Aorta (tissue), 5 donors: Measurements from ENCODE around the gene CLDN22. TPM values are rescaled to one million over a fixed set of nuclear protein-coding genes. Genes with fewer than 3 reads are reported as not detected.

Source experiments
- ATAC-seq: fragments of 200-7000 bp; cut with Tn5 transposase; one replicate; pipeline ENCODE4 v1.9.1; 2022; ENCODE audit warnings: moderate library complexity; ENCODE audit not compliant: low FRiP score
- DNase-seq, 2 donors: peaks; one replicate each; pipeline ENCODE4 v3.0.0-alpha.2; 2020
- H3K27ac ChIP-seq, 2 donors: one replicate each; pipeline ENCODE4 v1.5.1; 2013; ENCODE audit warnings: low read length in 2 of 2, mild to moderate bottlenecking in 2 of 2, moderate library complexity in 2 of 2, control low read depth in 1 of 2, inconsistent platforms in 1 of 2, low read depth in 1 of 2
- H3K27me3 ChIP-seq, 2 donors: one replicate each; pipeline ENCODE4 v1.6.1; 2013; ENCODE audit warnings: control low read depth in 1 of 2, low read length in 1 of 2, mild to moderate bottlenecking in 1 of 2, moderate library complexity in 1 of 2; ENCODE audit not compliant: insufficient read depth in 2 of 2, control insufficient read depth in 1 of 2
- H3K36me3 ChIP-seq, 2 donors: one replicate each; pipeline ENCODE4 v1.6.1; 2013; ENCODE audit warnings: control low read depth in 1 of 2, low read length in 1 of 2, mild to moderate bottlenecking in 1 of 2; ENCODE audit not compliant: insufficient read depth in 2 of 2, control insufficient read depth in 1 of 2
- H3K4me1 ChIP-seq, 2 donors: one replicate each; pipeline ENCODE4 v1.6.1; 2013; ENCODE audit warnings: low read length in 2 of 2, control low read depth in 1 of 2, mild to moderate bottlenecking in 1 of 2, moderate library complexity in 1 of 2; ENCODE audit not compliant: insufficient read depth in 2 of 2, control insufficient read depth in 1 of 2
- H3K4me3 ChIP-seq, 2 donors: one replicate each; pipeline ENCODE4 v1.5.1; 2013; ENCODE audit warnings: low read length in 2 of 2, control low read depth in 1 of 2, mild to moderate bottlenecking in 1 of 2
- H3K9me3 ChIP-seq: one replicate; pipeline ENCODE4 v1.6.1; 2013; ENCODE audit warnings: mild to moderate bottlenecking, low read length; ENCODE audit not compliant: control insufficient read depth
- WGBS, 2 donors: extraction: QIAGEN DNeasy Blood & Tissue Kit; methylation state at CpG; one replicate each; pipeline ENCODE4 v1.1.7; 2013; 5-methylcytosine and 5-hydroxymethylcytosine counted together
- intact Hi-C, 2 donors: fragments of 100-400 bp; cut with DNase I; formaldehyde crosslinking; loops; one replicate each; pipeline versions ENCODE4 v1.14.2 to v1.15.0; 2022
- polyA plus RNA-seq, 2 donors: library from polyadenylated mRNA; stranded (reverse); fragments of 200-250 nt; gene quantifications; one replicate each; pipeline ENCODE4 v1.2.3, GENCODE V29; 2013
- total RNA-seq, 2 donors: library from RNA; stranded (reverse); fragmentation: NEBNext Ultra II Directional; extraction: Animal tissue kit (Norgen Biotek cat#: 25700); gene quantifications; one replicate each; pipeline ENCODE4 v1.2.1, GENCODE V29; 2021
- donor health status: healthy with polysubstance abuse.
- donor health status: Bipolar disorder and iron deficiency.
- donor health status: DM: no; HTN: no; CAD: no.
- donor health status: DM: no; HTN: no; CAD: no.
- donor health status: DM: yes; HTN: yes; CAD: no.

Gene CLDN22
- total and polyA plus RNA-seq, 4 donors: not detected

GRCh38 chr4:183300655-183301054 lies 19.4 kb downstream of the CLDN22 start:
- ATAC-seq (no peak), DNase-seq (no peak)
- intact Hi-C loops: no loop called here
- no peaks in the 10 kb centered on the region for H3K9me3 ChIP-seq
- no peaks in the 10 kb centered on the region for H3K27me3 ChIP-seq
- H3K27ac ChIP-seq: no peak overlapping the region
- H3K4me1 ChIP-seq: peaks cover 0 to 2% of the 10 kb centered on the region in 2 donors
- peaks cover 5 to 6% of the 10 kb centered on the region in 2 donors for H3K36me3 ChIP-seq
- WGBS, 2 donors: 67 to 73% methylated on average over 5 of the region's 5 CpGs
- H3K4me3 ChIP-seq: no peak overlapping the region

GRCh38 chr4:183300070-183300469 lies 20.0 kb downstream of the CLDN22 start:
- 31 to 37% methylated on average over 6 of the region's 6 CpGs for WGBS, 2 donors
- Histone ChIP-seq H3K4me1 (peaks cover 0 to 2% of the 10 kb centered on the region in 2 donors), H3K27me3 (no peaks in the 10 kb centered on the region), H3K9me3 (no peaks in the 10 kb centered on the region), H3K36me3 (peaks cover 5 to 9% of the 10 kb centered on the region in 2 donors), H3K27ac (no peak overlapping the region), H3K4me3 (no peak overlapping the region)
- ATAC-seq (no peak), DNase-seq (no peak)
- intact Hi-C loops: no loop called here

- no peak for DNase-seq
- H3K27me3 ChIP-seq: no peaks in the 10 kb centered on the region
- ATAC-seq: no peak
- no peak overlapping the region for H3K27ac ChIP-seq
- no peaks in the 10 kb centered on the region for H3K9me3 ChIP-seq
- peaks cover 8 to 9% of the 10 kb centered on the region in 2 donors for H3K36me3 ChIP-seq
- 65 to 94% methylated on average over 2 of the region's 2 CpGs for WGBS, 2 donors
- peaks cover 0 to 2% of the 10 kb centered on the region in 2 donors for H3K4me1 ChIP-seq
- H3K4me3 ChIP-seq: no peak overlapping the region
- intact Hi-C loops: no loop called here
Measured at GRCh38 chr4:183299464-183299863, 20.6 kb downstream of the CLDN22 start.

GRCh38 chr4:183297675-183298074 lies 22.4 kb downstream of the CLDN22 start:
- peaks cover 4 to 9% of the 10 kb centered on the region in 2 donors for H3K36me3 ChIP-seq
- H3K4me1 ChIP-seq: peaks cover 0 to 2% of the 10 kb centered on the region in 2 donors
- no peak overlapping the region for H3K27ac ChIP-seq
- intact Hi-C loops: no loop called here
- WGBS, 2 donors: 98 to 100% methylated on average over 3 of the region's 3 CpGs
- H3K4me3 ChIP-seq: no peak overlapping the region
- no peak for ATAC-seq
- H3K9me3 ChIP-seq: no peaks in the 10 kb centered on the region
- no peaks in the 10 kb centered on the region for H3K27me3 ChIP-seq
- no peak for DNase-seq

- H3K4me3 ChIP-seq: no peak overlapping the region
- no peaks in the 10 kb centered on the region for H3K27me3 ChIP-seq
- intact Hi-C loops: no loop called here
- no peaks in the 10 kb centered on the region for H3K9me3 ChIP-seq
- peaks cover 0 to 2% of the 10 kb centered on the region in 2 donors for H3K4me1 ChIP-seq
- H3K36me3 ChIP-seq: peaks cover 4 to 9% of the 10 kb centered on the region in 2 donors
- H3K27ac ChIP-seq: no peak overlapping the region
- ATAC-seq: no peak
- 74 to 78% methylated on average over 10 of the region's 10 CpGs for WGBS, 2 donors
- DNase-seq: no peak
Measured at GRCh38 chr4:183295711-183296110, 24.4 kb downstream of the CLDN22 start.

- Histone ChIP-seq H3K27ac (no peak overlapping the region), H3K4me3 (no peak overlapping the region), H3K27me3 (no peaks in the 10 kb centered on the region), H3K4me1 (no peaks in the 10 kb centered on the region), H3K9me3 (no peaks in the 10 kb centered on the region), H3K36me3 (peaks cover 4 to 10% of the 10 kb centered on the region in 2 donors)
- intact Hi-C loops: no loop called here
- ATAC-seq (no peak), DNase-seq (no peak)
- WGBS, 2 donors: 94 to 98% methylated on average over 2 of the region's 2 CpGs
Measured at GRCh38 chr4:183291070-183291469, 29.0 kb downstream of the CLDN22 start.

DNA sequence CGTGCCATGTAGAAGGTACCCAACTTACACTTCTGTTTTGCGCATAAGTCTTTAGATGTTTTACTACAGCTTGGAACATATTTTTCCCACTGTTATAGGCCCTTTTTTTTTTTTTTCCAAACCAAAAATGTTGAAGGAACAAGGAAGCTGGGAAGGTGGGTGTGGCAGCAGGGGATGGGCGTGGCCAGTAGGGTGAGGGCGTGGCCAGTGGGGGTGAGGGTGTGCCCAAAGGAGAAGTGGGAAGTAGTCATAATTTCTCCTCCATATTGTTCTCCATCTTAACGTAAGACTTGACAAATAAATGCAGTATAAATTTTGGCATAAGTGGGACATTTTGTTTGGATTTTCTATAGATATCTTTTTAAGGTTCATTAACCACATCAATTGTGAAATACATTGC lies 30.4 kb downstream of the CLDN22 start:
- DNase-seq (peak in 1 of 2 donors; percentile 34), ATAC-seq (no peak)
- Histone ChIP-seq H3K9me3 (no peaks in the 10 kb centered on the region), H3K4me3 (no peak overlapping the region), H3K4me1 (no peaks in the 10 kb centered on the region), H3K36me3 (peaks cover under 1 to 5% of the 10 kb centered on the region in 2 donors), H3K27me3 (no peaks in the 10 kb centered on the region), H3K27ac (no peak overlapping the region)
- intact Hi-C loops: no loop called here
- 93 to 94% methylated on average over 5 of the region's 5 CpGs for whole genome bisulfite sequencing, 2 donors

GRCh38 chr4:183288955-183289354 lies 31.1 kb downstream of the CLDN22 start:
- DNase-seq (peak in 1 of 2 donors; percentile 24), ATAC-seq (no peak)
- Histone ChIP-seq H3K4me3 (no peak overlapping the region), H3K36me3 (peaks cover 0 to 8% of the 10 kb centered on the region in 2 donors), H3K4me1 (no peaks in the 10 kb centered on the region), H3K27ac (no peak overlapping the region), H3K27me3 (no peaks in the 10 kb centered on the region), H3K9me3 (no peaks in the 10 kb centered on the region)
- intact Hi-C loops: no loop called here
- 99 to 100% methylated on average over 2 of the region's 2 CpGs for WGBS, 2 donors

GRCh38 chr4:183287677-183288076 lies 32.4 kb downstream of the CLDN22 start:
- Histone ChIP-seq H3K27me3 (no peaks in the 10 kb centered on the region), H3K36me3 (peaks cover 1 to 9% of the 10 kb centered on the region in 2 donors), H3K4me1 (no peaks in the 10 kb centered on the region), H3K4me3 (no peak overlapping the region), H3K27ac (no peak overlapping the region), H3K9me3 (no peaks in the 10 kb centered on the region)
- DNase-seq (no peak), ATAC-seq (no peak)
- WGBS, 2 donors: 93 to 94% methylated on average over 6 of the region's 6 CpGs
- intact Hi-C loops: no loop called here
